Upper lobe of left lung (tissue), 4 donors: ENCODE results near the gene NECAP2.

Source experiments
- EP300 ChIP-seq, 4 donors: sonication (generic); formaldehyde crosslinking; IDR thresholded peaks; one replicate each; pipeline ENCODE4 v1.5.1; 2017; ENCODE audit warnings: antibody characterized with exemption in 4 of 4, control low read depth in 2 of 4
- POLR2AphosphoS5 ChIP-seq, 2 donors: sonication (generic); formaldehyde crosslinking; IDR thresholded peaks; one replicate each; pipeline ENCODE4 v1.5.1; 2017; ENCODE audit warnings: antibody characterized with exemption in 2 of 2
- TF ChIP-seq, protein P1 (sequence below), 6 experiments: fragments of 450-650 bp in 4 of 6; fragments of 200-600 bp in 2 of 6; sonication (generic) in 2 of 6; IDR thresholded peaks; one replicate each; pipeline ENCODE4 v1.5.1; 2016 to 2019; ENCODE audit warnings: antibody characterized with exemption in 6 of 6

DNA sequence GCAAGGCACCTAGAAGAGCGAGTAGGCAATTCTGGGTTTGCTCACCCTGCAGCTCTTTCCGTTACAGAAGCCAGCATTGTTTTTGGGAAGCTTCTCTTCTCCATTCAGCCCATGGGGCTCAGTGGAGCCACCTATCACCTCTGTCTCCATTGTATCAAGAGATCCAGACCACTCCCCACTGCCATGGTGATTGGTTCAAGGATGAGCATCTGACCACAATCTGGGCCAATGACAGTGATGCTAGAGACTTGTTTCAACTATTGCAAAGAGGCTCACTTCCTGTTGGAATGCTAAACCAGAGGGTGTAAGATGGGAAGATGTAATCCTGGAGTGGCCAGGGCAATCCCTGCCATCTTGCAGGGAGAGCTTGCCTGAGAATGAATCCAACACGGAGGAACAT lies 9.9 kb upstream of the NECAP2 start:
- TF ChIP-seq, protein P1, sequence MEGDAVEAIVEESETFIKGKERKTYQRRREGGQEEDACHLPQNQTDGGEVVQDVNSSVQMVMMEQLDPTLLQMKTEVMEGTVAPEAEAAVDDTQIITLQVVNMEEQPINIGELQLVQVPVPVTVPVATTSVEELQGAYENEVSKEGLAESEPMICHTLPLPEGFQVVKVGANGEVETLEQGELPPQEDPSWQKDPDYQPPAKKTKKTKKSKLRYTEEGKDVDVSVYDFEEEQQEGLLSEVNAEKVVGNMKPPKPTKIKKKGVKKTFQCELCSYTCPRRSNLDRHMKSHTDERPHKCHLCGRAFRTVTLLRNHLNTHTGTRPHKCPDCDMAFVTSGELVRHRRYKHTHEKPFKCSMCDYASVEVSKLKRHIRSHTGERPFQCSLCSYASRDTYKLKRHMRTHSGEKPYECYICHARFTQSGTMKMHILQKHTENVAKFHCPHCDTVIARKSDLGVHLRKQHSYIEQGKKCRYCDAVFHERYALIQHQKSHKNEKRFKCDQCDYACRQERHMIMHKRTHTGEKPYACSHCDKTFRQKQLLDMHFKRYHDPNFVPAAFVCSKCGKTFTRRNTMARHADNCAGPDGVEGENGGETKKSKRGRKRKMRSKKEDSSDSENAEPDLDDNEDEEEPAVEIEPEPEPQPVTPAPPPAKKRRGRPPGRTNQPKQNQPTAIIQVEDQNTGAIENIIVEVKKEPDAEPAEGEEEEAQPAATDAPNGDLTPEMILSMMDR (IDR thresholded peaks at IDR 0.05) = no peak
- TF ChIP-seq POLR2AphosphoS5 (IDR thresholded peaks at IDR 0.05) = no peak
- TF ChIP-seq EP300 (IDR thresholded peaks at IDR 0.05) = no peak
